Esophagus squamous epithelium (tissue), 4 donors: ENCODE measurements around the gene CSDE1.
"Not testable (repeated sequence)": the region's sequence is repeated elsewhere in the genome, so short reads cannot be mapped to it uniquely, and the experiment has no call there.

Experiments
- POLR2A ChIP-seq, 4 donors: fragments of 450-650 bp; IDR thresholded peaks; one replicate each; pipeline ENCODE4 v1.6.1; 2017; ENCODE audit warnings: antibody characterized with exemption in 4 of 4, mild to moderate bottlenecking in 4 of 4, moderate library complexity in 3 of 4
- TF ChIP-seq, protein P1 (sequence below), 6 experiments: fragments of 450-650 bp in 4 of 6; fragments of 200-600 bp in 2 of 6; sonication (generic) in 2 of 6; IDR thresholded peaks; one replicate each; pipeline ENCODE4 v1.5.1; 2016 to 2019; ENCODE audit warnings: antibody characterized with exemption in 6 of 6, mild to moderate bottlenecking in 4 of 6, moderate library complexity in 4 of 6

DNA sequence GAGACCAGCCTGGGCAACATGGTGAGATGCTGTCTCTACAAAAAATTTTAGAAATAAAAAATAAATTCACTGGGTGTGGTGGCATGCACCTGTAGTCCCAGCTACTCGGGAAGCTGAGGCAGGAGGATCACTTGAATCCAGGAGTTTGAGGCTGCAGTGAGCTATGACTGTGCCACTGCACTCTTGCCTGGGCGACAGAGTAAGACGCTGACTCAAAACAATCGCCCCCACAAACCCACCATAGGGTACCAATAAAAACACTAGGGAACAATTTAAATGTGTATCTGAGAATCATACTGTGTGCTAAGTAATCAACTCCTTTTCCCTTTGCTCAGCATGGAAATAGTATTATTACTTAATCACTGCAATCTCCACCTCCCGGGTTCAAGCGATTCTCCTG, 4.1 kb downstream of the CSDE1 start:
- TF ChIP-seq, protein P1, sequence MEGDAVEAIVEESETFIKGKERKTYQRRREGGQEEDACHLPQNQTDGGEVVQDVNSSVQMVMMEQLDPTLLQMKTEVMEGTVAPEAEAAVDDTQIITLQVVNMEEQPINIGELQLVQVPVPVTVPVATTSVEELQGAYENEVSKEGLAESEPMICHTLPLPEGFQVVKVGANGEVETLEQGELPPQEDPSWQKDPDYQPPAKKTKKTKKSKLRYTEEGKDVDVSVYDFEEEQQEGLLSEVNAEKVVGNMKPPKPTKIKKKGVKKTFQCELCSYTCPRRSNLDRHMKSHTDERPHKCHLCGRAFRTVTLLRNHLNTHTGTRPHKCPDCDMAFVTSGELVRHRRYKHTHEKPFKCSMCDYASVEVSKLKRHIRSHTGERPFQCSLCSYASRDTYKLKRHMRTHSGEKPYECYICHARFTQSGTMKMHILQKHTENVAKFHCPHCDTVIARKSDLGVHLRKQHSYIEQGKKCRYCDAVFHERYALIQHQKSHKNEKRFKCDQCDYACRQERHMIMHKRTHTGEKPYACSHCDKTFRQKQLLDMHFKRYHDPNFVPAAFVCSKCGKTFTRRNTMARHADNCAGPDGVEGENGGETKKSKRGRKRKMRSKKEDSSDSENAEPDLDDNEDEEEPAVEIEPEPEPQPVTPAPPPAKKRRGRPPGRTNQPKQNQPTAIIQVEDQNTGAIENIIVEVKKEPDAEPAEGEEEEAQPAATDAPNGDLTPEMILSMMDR (IDR thresholded peaks at IDR 0.05), result not testable (repeated sequence)
- TF ChIP-seq POLR2A (IDR thresholded peaks at IDR 0.05), result not testable (repeated sequence)
